ENCODE measurements around the gene MBD3L5.
"Not testable (repeated sequence)": the region's sequence is repeated elsewhere in the genome, so short reads cannot be mapped to it uniquely, and the experiment has no call there.

The MBD3L5 gene

DNA sequence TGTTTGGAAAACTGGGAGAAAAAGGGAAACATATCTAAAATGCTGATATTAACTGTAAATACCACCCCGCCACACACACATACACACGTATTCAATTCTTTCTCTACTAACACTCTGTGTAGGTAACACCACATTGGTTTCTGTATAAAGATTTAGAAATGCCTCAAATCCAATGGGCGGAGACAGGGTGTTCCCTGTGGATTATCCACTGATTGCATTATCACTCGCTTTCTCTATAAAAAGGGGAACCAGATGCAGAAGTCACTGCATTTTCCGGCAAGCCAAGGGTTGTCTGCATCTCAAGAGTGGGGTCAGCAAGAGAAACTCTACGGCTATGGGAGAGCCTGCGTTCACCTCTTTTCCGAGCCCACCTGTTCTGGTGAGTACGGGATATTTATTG is at the start of gene MBD3L5:
MBD3L5 (plus strand) TSS at position 301 of the 400 bp plus-strand sequence; CDS start at position 335, 34 bp downstream.
- not testable (repeated sequence) for DNase-seq

DNA sequence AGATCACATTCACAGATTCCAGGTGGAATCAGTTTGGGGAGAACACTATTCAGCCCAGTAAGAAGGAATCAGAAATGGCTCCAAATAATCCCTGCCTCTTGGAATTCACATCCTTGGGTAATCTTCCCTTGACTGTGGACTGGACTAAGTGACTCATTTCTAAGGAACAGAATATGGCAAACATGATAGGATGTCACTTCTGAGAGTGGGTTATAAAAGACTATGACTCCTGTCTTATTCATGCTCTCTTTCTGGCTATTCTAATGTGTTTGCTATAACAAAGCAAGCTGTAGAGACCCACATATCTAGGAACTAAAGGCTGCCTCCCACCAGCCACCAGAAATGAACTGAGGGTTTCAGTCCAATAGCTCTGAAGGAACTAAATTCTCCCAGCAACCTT is 46.9 kb upstream of the MBD3L5 start:
- no peak for DNase-seq

DNA sequence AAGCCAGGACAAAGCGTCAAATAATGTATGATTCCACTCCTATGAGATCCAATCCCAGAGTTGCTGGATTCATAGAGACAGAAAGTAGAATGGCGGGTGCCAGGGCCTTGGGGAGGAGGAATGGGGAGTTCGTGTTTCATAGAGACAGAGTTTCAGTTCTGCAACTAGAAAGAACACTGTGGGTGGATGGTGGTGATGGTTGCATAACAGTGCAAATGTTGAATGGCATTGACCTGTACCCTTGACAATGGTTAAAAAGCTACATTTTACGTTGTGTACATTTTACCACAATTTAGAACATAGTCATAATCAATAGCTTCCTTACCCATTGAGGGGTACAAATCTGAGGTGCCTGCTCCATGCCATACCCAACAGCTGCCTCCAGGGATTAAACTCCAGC is 42.5 kb upstream of the MBD3L5 start:
- DNase-seq = no peak

DNA sequence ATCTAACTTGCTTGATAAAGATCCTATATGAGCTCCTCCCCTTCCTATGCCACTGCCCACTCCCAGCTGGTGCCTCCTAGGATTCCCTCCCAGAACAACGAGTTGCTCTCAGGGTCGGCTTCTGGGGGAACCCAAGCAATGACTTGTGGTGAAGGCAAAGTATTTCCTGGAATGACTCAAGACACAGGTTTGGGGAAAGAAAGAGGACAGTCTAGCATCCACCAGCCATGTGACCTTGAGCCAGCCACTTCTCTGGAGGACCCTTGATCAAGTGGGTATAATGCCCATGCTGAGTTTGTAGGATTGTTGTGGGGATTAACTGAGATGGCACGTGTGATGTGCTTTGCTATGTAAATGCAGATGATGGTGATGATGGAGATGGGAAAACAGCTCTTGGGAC is 42.1 kb upstream of the MBD3L5 start:
- DNase-seq = no peak

DNA sequence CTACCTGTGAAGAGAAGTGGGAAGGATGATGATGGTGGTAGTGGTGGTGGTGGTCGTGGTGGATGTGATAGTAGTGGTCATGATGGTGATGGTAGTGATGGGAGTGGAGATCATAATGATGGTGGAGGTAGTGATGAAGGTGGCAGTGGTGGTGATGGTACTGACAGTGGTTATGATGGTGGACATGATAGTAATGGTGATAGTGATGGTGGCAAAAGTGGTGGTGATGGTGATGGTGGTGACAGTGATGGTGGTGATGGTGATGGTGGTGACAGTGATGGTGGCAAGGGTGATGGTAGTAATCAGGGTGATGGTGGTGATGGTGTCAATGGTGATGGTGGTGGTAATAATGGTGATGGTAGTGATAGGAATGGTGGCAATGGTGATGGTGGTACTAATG is 35.3 kb upstream of the MBD3L5 start:
- no peak for DNase-seq

DNA sequence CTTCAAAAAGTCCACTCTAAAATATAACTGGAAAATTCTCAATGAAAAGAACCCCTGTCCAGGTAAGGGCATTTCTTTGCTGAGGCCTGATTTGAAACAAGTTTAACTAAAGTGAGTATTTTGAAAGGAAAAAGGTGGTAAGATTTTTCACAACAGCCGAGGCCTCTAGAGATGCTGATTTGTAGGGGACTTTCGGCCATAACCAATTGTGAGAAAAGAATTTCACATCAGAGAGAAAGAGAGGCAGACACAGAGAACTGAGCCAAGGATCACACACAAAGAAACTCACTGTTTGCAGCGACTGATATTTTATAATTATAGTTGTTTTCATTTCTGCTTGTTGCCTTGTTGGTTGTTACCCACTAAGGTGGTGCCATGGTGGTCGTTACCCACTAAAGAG is 33.6 kb upstream of the MBD3L5 start:
- DNase-seq = no peak

DNA sequence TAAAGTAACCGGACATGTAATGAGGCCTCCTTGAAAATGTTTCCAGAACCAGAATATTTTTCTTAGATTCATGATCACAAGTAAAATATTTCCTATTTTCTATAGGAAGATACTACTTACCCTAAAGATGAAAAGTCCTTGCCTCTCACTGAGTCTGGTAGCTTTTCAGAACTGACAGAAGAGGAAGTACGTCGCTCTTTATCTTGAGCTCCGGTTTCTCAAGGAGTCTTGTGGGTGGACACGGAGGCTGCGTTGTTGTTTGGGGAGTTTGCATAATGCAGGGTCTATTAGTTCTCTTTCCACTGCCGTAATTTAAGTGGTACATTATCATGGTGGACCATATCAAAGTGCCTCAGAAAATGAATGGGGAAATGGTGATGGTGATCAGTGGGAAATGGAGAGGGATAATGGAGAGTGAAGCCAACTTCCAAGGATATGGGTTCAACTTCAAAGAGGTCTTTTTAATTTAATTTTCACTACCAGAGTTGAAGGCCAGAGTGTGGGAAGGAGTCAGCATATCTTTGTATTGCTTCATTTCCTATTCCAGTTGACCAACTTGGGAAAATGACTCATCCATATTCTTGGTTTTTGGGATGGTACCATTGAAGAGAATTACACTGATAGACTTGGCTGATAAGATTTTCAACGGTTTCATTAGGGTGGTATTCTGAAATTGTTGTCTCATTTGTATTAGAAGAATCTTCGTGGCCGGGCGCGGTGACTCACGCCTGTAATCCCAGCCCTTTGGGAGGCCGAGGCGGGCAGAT is 32.5 kb upstream of the MBD3L5 start:
- no peak for DNase-seq

DNA sequence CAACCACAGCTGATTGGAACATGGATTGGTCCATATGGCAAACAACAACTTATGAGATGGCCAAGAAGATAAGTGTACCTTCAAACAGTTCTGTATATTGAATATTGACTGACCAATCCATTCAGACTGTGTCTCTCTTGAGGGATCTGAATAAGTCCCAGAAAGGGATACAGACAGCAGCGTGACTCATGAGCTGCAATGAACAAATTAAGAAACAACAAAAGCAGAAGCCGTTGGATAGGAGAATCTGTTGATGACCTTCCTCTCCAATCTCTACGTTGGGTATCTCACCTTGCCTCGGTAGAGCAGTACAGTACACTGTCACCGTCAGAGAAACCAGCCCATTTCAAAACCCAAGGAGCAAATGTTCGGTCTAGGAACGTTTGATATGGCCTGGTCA is 30.4 kb upstream of the MBD3L5 start:
- DNase-seq = no peak

DNA sequence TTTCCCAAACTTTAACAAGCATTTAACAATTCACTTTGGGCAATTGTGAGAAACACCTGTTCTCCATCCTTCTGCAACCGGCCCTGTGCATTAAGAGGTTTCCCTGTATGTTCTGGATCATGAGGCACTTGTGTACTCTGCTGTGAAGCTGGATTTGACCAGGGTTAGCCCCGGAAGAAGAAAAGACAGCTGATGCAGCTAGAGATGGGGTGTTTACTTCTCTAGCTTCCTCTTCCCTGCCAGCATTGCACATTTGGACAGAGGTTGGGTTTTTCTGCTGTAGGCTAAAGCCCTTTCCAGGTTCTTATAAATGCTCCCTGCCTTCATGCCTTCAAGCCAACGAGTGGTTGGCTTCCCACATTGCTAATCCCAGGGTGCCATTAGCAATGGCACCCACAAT is 30.0 kb upstream of the MBD3L5 start:
- no peak for DNase-seq

DNA sequence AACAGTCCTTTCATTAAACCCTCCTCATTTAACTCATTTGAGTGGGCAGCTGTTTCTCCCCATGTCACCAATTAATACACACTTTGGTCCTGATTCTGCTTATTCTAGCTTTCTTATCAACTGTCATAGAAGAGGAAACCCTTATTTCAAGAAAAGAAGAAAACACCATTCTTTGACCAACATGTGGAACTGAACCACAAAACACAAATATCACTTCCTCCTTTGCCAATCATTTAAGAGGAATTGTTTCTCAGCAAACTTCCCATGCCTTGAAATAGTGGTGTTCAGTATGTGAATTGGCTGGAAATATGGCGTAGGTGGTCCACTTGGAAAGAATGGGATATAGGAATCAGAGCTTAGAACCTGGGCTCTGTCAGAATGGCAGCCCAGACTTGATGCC is 29.6 kb upstream of the MBD3L5 start:
- no peak for DNase-seq

DNA sequence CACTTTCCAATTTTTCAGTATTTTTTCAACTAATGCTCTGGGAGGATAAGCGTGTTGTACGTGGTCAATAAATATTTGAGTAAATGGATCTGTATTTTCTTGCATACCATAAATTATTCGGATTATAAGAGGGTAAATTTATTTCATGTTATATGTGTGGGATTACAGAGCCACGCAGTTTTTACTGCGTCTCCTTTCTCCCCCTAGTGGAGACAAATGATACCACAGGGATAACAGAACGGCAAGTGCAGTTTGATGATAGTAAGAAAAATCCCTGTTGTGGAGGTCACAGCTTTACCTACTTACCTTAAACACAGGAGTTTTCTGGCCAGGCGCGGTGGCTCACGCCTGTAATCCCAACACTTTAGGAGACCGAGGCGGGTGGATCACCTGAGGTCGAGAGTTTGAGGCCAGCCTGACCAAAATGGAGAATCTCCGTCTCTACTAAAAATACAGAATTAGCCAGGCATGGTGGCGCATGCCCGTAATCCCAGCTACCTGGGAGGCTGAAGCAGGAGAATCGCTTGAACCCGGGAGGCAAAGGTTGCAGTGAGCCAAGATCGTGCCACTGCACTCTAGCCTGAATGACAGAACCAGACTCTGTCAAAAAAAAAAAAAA is 26.0 kb upstream of the MBD3L5 start:
- no peak for DNase-seq

DNA sequence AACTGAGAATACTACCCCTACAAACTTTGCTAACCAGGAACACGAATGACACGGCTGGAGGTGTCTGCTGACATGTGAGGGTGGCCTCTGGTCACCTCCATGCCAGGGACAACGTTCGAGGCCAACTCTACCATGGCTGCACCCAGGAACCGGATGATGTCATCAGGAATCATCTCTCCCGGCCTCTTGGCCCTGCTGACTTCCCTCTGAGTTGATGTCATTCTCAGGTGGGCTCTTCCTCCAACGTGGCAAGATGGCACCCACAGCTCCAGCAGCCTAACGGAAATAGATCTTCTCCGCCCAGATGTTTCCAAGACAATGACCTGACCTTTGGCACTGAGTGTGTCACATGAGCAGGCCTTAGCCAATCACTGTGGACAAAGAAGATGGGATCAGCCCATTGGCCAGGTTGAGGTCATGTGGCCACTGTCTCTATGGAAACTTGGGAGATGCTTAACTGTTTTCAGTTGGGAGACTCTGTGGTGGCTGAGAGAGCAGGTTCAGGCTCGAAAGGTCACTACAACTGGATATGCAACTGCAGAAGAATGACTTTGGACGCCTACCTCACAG is 24.2 kb upstream of the MBD3L5 start:
- no peak for DNase-seq

DNA sequence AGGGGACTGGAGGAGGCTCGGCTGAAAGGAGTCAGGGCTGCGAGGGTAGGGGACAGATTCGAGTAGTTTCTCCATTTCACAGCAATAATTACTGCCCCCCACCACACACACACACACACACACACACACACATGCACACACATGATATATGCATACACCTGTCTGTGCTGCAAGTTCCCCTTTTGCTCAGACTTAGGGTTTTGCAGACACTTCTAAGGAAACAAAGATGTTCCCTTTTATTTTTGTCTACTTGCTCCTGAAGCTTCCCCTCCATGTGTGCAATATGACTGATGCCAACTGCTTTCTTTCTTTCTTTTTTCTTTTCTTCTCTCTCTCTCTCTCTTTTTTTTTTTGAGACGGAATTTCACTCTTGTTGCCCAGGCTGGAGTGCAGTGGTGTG is 22.5 kb upstream of the MBD3L5 start:
- DNase-seq = no peak

DNA sequence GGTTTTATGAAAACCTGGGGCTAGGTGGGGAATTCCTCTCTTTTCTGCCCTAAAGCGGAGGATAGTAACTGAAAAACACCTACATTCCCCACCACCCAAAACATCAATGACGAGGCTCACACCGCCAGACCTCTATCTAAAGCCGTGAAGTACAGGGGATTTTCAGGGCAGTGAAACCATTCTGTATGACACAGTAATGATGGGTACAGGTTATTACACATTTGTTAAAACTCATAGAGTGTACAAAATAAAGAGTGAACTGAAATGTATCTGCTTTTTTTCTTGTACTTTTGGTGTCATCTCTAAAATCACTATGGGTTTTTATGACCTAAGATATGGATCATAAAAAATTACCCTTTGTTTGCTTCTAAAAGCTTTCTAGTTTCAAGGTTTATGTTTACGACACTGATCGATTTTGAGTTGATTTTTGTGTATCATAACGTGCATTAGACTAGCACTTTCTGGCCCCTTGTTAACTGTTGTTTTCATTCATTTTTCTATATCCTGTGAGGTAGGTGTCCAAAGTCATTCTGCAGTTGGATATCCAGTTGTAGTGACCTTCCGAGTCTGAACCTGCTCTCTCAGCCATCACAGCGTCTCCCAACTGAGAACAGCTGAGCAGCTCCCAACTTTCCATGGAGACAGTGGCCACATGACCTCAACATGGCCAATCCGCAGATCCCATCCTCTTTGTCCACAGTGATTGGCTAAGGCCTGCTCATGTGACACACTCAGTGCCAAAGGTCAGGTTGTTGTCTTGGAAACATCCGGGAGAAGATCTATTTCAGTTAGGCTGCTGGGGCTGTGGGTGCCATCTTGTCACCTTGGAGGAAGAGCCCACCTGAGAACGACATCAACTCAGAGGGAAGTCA is 19.4 kb upstream of the MBD3L5 start:
- DNase-seq = no peak

DNA sequence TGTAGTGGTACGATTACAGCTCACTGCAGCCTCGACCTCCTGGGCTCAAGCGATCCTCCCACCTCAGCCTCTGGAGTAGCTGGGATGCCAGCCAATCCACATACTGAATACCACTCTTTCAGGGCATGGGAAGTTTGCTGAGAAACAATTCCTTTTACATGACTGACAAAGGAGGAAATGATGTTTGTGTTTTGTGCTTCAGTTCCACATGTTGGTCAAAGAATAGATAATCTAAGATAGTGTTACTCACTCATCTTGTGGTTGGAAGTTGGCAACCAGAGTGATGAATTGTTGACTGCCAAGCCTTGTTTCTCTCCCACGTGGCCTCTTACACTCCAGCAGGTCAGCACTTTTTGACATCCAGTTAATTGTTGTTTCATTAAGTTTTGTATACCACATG is 16.7 kb upstream of the MBD3L5 start:
- DNase-seq = no peak

DNA sequence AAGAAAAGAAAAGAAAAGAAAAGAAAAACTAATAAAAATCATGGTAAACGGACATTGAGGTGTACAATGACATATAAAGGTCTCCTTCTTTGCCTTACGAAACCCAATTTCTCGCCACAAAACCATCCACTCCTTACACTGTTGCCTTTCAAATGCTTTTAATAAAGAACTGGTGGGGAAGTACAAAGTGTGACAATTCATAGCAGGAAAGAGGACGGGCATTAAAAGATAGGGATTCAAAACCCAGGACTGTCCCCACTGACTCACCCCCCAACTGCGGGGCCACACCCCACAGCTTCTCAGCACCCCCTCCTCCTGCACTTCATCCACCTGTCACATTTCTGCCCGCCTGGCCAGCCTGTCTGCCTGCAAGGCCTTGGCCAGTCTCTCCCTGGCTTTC is 11.6 kb upstream of the MBD3L5 start:
- DNase-seq = no peak

DNA sequence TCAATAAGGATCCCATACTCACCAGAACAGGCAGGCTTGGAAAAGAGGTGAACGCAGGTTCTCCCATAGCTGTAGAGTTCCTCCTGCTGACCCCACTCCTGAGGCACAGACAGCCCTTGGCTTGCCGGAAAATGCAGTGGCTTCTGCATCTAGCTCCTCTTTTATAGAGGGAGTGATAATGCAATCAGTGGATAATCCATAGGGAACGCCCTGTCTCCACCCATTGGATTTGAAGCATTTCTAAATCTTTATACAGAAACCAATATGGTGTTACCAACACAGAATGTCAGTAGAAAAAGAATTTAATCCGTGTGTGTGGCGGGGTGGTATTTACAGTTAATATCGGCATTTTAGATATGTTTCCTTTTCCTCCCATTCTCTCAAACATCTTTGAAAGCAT is 9.0 kb upstream of the MBD3L5 start, which contains the start of gene MBD3L2B:
MBD3L2B (minus strand) TSS at position 101 of the 400 bp plus-strand sequence; CDS start at position 67, 34 bp downstream.
- not testable (repeated sequence) for DNase-seq

DNA sequence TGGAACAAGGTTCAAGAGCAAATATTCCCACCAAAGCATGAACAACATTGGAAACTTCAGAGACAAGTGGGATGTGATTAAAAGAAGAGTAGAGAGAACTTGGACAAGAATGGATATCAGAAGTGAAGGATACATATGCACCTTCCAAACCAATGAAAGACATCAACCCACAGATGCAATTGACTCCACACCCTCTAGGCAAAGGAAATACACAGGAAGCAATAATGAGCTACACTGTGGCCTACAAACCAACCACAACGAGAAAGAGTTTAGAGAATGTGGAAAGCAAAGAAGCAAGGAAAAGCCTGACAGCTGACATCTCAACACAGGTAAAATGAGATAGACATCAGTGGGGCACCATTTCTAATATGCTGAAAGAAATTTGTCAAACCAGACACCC is 1.6 kb upstream of the MBD3L5 start:
- DNase-seq = not testable (repeated sequence)

DNA sequence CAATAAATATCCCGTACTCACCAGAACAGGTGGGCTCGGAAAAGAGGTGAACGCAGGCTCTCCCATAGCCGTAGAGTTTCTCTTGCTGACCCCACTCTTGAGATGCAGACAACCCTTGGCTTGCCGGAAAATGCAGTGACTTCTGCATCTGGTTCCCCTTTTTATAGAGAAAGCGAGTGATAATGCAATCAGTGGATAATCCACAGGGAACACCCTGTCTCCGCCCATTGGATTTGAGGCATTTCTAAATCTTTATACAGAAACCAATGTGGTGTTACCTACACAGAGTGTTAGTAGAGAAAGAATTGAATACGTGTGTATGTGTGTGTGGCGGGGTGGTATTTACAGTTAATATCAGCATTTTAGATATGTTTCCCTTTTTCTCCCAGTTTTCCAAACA is 9.7 kb downstream of the MBD3L5 start, which contains the start of gene MBD3L4:
MBD3L4 (minus strand) TSS at position 101 of the 400 bp plus-strand sequence; CDS start at position 66, 35 bp downstream.
- DNase-seq = not testable (repeated sequence)

DNA sequence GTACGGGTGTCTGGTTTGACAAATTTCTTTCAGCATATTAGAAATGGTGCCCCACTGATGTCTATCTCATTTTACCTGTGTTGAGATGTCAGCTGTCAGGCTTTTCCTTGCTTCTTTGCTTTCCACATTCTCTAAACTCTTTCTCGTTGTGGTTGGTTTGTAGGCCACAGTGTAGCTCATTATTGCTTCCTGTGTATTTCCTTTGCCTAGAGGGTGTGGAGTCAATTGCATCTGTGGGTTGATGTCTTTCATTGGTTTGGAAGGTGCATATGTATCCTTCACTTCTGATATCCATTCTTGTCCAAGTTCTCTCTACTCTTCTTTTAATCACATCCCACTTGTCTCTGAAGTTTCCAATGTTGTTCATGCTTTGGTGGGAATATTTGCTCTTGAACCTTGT is 11.2 kb downstream of the MBD3L5 start:
- DNase-seq = not testable (repeated sequence)

DNA sequence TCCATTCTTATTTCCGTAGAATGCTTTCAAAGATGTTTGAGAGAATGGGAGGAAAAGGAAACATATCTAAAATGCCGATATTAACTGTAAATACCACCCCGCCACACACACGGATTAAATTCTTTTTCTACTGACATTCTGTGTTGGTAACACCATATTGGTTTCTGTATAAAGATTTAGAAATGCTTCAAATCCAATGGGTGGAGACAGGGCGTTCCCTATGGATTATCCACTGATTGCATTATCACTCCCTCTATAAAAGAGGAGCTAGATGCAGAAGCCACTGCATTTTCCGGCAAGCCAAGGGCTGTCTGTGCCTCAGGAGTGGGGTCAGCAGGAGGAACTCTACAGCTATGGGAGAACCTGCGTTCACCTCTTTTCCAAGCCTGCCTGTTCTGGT is 18.6 kb downstream of the MBD3L5 start, which contains the start of gene MBD3L2:
MBD3L2 (plus strand) TSS at position 301 of the 400 bp plus-strand sequence; CDS start at position 354, 53 bp downstream.
- not testable (repeated sequence) for DNase-seq

DNA sequence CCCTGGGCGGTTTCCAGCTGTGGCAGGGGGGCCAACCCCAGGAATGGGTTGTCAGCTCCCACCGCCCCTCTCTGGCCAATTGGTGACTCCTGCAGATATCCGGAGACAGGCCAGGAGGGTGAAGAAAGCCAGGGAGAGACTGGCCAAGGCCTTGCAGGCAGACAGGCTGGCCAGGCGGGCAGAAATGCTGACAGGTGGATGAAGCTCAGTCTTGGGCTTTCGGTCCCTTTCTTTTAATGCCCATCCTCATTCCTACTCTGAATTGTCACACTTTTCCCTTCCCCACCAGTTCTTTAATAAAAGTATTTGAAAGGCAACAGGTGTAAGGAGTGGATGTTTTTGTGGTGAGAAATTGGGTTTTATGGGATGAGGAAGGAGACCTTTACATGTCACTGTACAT is 21.0 kb downstream of the MBD3L5 start:
- DNase-seq = not testable (repeated sequence)

DNA sequence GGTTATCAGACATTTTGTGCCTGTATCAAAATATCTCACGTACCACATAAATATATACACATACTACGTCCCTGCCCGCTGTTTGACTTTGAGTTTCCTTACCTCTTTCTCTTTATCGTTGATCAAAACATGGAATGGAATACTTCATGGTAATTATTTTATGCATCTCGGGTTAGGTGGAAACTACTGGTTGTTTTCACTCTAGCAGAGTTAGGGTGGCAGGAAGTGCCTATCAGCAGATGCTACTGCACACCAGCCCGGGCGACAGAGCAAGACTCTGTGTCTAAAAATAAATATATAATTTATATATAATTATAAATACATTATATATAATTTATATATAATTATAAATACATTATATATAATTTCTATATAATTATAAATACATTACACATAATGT is 22.5 kb downstream of the MBD3L5 start:
- not testable (repeated sequence) for DNase-seq

Data from fibroblast of skin of right quadriceps (primary cell).